B cell (primary cell): Measurements from ENCODE around the gene NOS1AP. TPM values are rescaled to one million over a fixed set of nuclear protein-coding genes. Genes with fewer than 3 reads are reported as not detected.

Experiments
- ATAC-seq: fragments of 200-7000 bp; cut with Tn5 transposase; one replicate; pipeline ENCODE4 v1.10.0; 2021; ENCODE audit warnings: low read depth, mild to moderate bottlenecking, moderate number of reproducible peaks, moderate library complexity
- CTCF ChIA-PET: fragments of 350-600 bp; sonication (Branson Sonifier 250); formaldehyde crosslinking; loops from one replicate; lab custom pipeline; 2021; ENCODE audit warnings: antibody characterized with exemption, inconsistent platforms; lab: Charles Lee
- POLR2A ChIA-PET: fragments of 350-600 bp; sonication (Branson Sonifier 250); formaldehyde crosslinking; loops from one replicate; lab custom pipeline; 2021; ENCODE audit warnings: antibody characterized with exemption; lab: Charles Lee
- DNase-seq: peaks from one replicate; pipeline ENCODE4 v3.0.0; 2013
- H2AFZ ChIP-seq: 2 replicates; pipeline ENCODE4 v1.6.1; 2012; ENCODE audit warnings: mild to moderate bottlenecking, low read depth, low read length; ENCODE audit not compliant: insufficient read depth, poor library complexity, severe bottlenecking
- H3K27ac ChIP-seq, 2 donors: 1 replicate in 1 of 2; 2 replicates in 1 of 2; pipeline ENCODE4 v1.5.1; 2012 to 2013; ENCODE audit warnings: low read length in 2 of 2, mild to moderate bottlenecking in 2 of 2, moderate library complexity in 1 of 2
- H3K27me3 ChIP-seq, 4 experiments: fragments of 200-600 bp in 1 of 4; sonication (generic) in 1 of 4; replicated peaks in 1 of 4; 1 replicate in 2 of 4; 2 replicates in 2 of 4; pipeline versions ENCODE4 v1.6.1 to v1.7.0; 2013 to 2016; ENCODE audit warnings: low read length in 3 of 4, mild to moderate bottlenecking in 2 of 4, mixed read lengths in 1 of 4, moderate library complexity in 1 of 4; ENCODE audit not compliant: insufficient read depth in 4 of 4, control insufficient read depth in 3 of 4; ENCODE audit errors: control extremely low read depth in 1 of 4
- H3K36me3 ChIP-seq, 2 experiments: replicated peaks in 1 of 2; 1 replicate in 1 of 2; 2 replicates in 1 of 2; pipeline versions ENCODE4 v1.6.1 to v1.7.1; 2013; ENCODE audit warnings: low read length in 1 of 2; ENCODE audit not compliant: insufficient read depth in 2 of 2, control insufficient read depth in 1 of 2; ENCODE audit errors: control extremely low read depth in 1 of 2, extremely low read depth in 1 of 2
- H3K4me1 ChIP-seq, 2 donors: fragments of 200-600 bp in 1 of 2; sonication (generic) in 1 of 2; 1 replicate in 1 of 2; 2 replicates in 1 of 2; pipeline versions ENCODE4 v1.5.1 to v1.6.1; 2013 to 2017; ENCODE audit warnings: low read length in 2 of 2; ENCODE audit not compliant: control insufficient read depth in 2 of 2, insufficient read depth in 2 of 2
- H3K4me2 ChIP-seq: replicated peaks from 2 replicates; pipeline ENCODE3; 2012; ENCODE audit warnings: mild to moderate bottlenecking, low read depth, low read length; ENCODE audit not compliant: poor library complexity, severe bottlenecking
- H3K4me3 ChIP-seq, 5 experiments: fragments of 200-600 bp in 1 of 5; sonication (generic) in 1 of 5; 1 replicate in 3 of 5; 2 replicates in 2 of 5; pipeline versions ENCODE4 v1.5.1 to v1.7.0; 2011 to 2016; ENCODE audit warnings: low read length in 4 of 5, mild to moderate bottlenecking in 4 of 5, low read depth in 2 of 5, control low read depth in 1 of 5, moderate library complexity in 1 of 5; ENCODE audit not compliant: insufficient read depth in 1 of 5; ENCODE audit errors: control extremely low read depth in 1 of 5, extremely low read depth in 1 of 5
- H3K79me2 ChIP-seq: fragments of 200-600 bp; sonication (generic); one replicate; pipeline ENCODE4 v1.6.0; 2016; ENCODE audit warnings: low read length; ENCODE audit not compliant: control insufficient read depth, insufficient read depth
- H3K9ac ChIP-seq: fragments of 200-600 bp; sonication (generic); 2 replicates; pipeline ENCODE4 v1.6.1; 2017; ENCODE audit warnings: mild to moderate bottlenecking, low read length, moderate library complexity
- H3K9me3 ChIP-seq, 3 donors: one replicate each; pipeline versions ENCODE4 v1.6.1 to v1.7.1; 2013; ENCODE audit warnings: low read length in 2 of 3; ENCODE audit not compliant: control insufficient read depth in 2 of 3, insufficient read depth in 1 of 3; ENCODE audit errors: control extremely low read depth in 1 of 3
- H4K20me1 ChIP-seq: 2 replicates; pipeline ENCODE4 v1.6.0; 2012; ENCODE audit warnings: mild to moderate bottlenecking, low read length; ENCODE audit not compliant: insufficient read depth, control insufficient read depth, poor library complexity, severe bottlenecking
- H3K27ac Mint-ChIP-seq: one replicate; pipeline ENCODE4 v1.8.0; 2021; ENCODE audit warnings: mixed read lengths
- H3K27me3 Mint-ChIP-seq: one replicate; pipeline ENCODE4 v1.8.0; 2021; ENCODE audit warnings: mixed read lengths
- H3K4me1 Mint-ChIP-seq: one replicate; pipeline ENCODE4 v1.8.0; 2021; ENCODE audit warnings: mixed read lengths
- H3K4me3 Mint-ChIP-seq: one replicate; pipeline ENCODE4 v1.8.0; 2021; ENCODE audit warnings: mixed read lengths
- H3K9me3 Mint-ChIP-seq: one replicate; pipeline ENCODE4 v1.8.0; 2022; ENCODE audit warnings: mixed read lengths; ENCODE audit not compliant: insufficient read depth
- EZH2 ChIP-seq: IDR thresholded peaks from 2 replicates; pipeline ENCODE4 v1.6.1; 2012; ENCODE audit warnings: borderline replicate concordance, low read depth, mild to moderate bottlenecking, moderate library complexity, low read length; ENCODE audit not compliant: insufficient read depth, poor library complexity, severe bottlenecking
- WGBS: methylation state at CpG from one replicate; pipeline ENCODE4 v1.1.5; 2013; ENCODE audit warnings: missing lambda C conversion rate; ENCODE audit not compliant: insufficient coverage; 5-methylcytosine and 5-hydroxymethylcytosine counted together
- intact Hi-C: fragments of 100-400 bp; cut with micrococcal nuclease; formaldehyde crosslinking; loops from one replicate; pipeline ENCODE4 v1.10.0; 2022
- polyA plus RNA-seq: library from polyadenylated mRNA; depleted of rRNA; stranded (reverse); fragments of >200 nt; gene quantifications from 2 replicates; pipeline ENCODE4 v1.2.3, GENCODE V29; 2012
- total RNA-seq, 2 donors: library from RNA; stranded (reverse); fragments of 120-200 nt in 1 of 2; gene quantifications; 1 replicate in 1 of 2; 2 replicates in 1 of 2; pipeline versions ENCODE4 v1.2.3 to v1.2.4, GENCODE V29; 2013 to 2022
- TF ChIP-seq, protein P1 (sequence below): fragments of 200-600 bp; IDR thresholded peaks from one replicate; pipeline ENCODE4 v1.8.0; 2022; ENCODE audit warnings: antibody characterized with exemption, mild to moderate bottlenecking

The NOS1AP gene
- total and polyA plus RNA-seq, 2 donors (not counting 1 experiment from before 2014, with no cell fraction given) = 0.32 TPM; not detected in 1

DNA sequence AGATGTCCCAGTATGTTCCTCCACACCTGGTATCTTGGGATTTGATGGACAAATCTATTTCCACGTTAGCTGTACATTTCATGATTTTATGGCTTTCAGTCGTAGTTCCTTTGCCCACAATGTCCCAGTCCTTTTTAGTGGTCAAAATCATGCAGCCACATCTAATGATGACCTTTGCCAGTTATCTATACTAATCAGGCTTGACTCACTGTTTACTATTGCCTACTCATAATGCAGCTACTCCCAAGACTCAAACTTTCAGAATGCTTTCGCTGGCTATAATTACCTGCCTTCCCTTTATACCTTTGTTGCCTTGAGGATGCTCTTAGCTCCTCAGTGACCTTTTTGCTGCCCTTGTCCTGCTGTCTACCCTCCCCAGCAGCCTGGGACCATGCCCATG is 6.4 kb downstream of the NOS1AP start:
- no peak overlapping the region for H3K9ac ChIP-seq
- Mint-ChIP-seq H3K9me3 (no peaks in the 10 kb centered on the region), H3K4me1 (peaks cover 3% of the 10 kb centered on the region), H3K4me3 (no peak overlapping the region), H3K27ac (no peak overlapping the region), H3K27me3 (peaks cover 69% of the 10 kb centered on the region)
- no peak overlapping the region for H3K4me3 ChIP-seq
- intact Hi-C loops = no loop called here
- H3K4me1 ChIP-seq = peaks cover 0 to under 1% of the 10 kb centered on the region in 2 donors
- H3K9me3 ChIP-seq = no peaks in the 10 kb centered on the region
- WGBS = 80% methylated on average over 3 of the region's 3 CpGs
- H3K4me2 ChIP-seq = no peak overlapping the region
- H3K27ac ChIP-seq = no peak overlapping the region
- POLR2A ChIA-PET = no interaction called here
- peaks cover 0 to 32% (median 15%) of the 10 kb centered on the region in 4 experiments for H3K27me3 ChIP-seq
- no peaks in the 10 kb centered on the region for H3K79me2 ChIP-seq
- H2AFZ ChIP-seq = no peak overlapping the region
- TF ChIP-seq EZH2 = no peak
- TF ChIP-seq, protein P1, sequence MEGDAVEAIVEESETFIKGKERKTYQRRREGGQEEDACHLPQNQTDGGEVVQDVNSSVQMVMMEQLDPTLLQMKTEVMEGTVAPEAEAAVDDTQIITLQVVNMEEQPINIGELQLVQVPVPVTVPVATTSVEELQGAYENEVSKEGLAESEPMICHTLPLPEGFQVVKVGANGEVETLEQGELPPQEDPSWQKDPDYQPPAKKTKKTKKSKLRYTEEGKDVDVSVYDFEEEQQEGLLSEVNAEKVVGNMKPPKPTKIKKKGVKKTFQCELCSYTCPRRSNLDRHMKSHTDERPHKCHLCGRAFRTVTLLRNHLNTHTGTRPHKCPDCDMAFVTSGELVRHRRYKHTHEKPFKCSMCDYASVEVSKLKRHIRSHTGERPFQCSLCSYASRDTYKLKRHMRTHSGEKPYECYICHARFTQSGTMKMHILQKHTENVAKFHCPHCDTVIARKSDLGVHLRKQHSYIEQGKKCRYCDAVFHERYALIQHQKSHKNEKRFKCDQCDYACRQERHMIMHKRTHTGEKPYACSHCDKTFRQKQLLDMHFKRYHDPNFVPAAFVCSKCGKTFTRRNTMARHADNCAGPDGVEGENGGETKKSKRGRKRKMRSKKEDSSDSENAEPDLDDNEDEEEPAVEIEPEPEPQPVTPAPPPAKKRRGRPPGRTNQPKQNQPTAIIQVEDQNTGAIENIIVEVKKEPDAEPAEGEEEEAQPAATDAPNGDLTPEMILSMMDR = no peak
- DNase-seq = no peak
- ATAC-seq = no peak
- no peaks in the 10 kb centered on the region for H3K36me3 ChIP-seq
- CTCF ChIA-PET = no interaction called here
- H4K20me1 ChIP-seq = no peaks in the 10 kb centered on the region

GRCh38 chr1:162077648-162078299 is 8.3 kb downstream of the NOS1AP start:
- Histone ChIP-seq H3K9me3 (no peaks in the 10 kb centered on the region), H4K20me1 (no peaks in the 10 kb centered on the region), H3K36me3 (no peaks in the 10 kb centered on the region), H3K9ac (no peak overlapping the region), H3K27ac (no peak overlapping the region), H3K4me2 (no peak overlapping the region), H3K4me3 (no peak overlapping the region), H2AFZ (no peak overlapping the region), H3K79me2 (no peaks in the 10 kb centered on the region), H3K4me1 (no peaks in the 10 kb centered on the region), H3K27me3 (peaks cover 0 to 21% (median 2%) of the 10 kb centered on the region in 4 experiments)
- Mint-ChIP-seq H3K4me3 (no peak overlapping the region), H3K4me1 (no peaks in the 10 kb centered on the region), H3K9me3 (no peaks in the 10 kb centered on the region), H3K27me3 (peaks cover 57% of the 10 kb centered on the region), H3K27ac (no peak overlapping the region)
- intact Hi-C loops = no loop called here
- DNase-seq (no peak), ATAC-seq (no peak)
- CTCF ChIA-PET = no interaction called here
- TF ChIP-seq EZH2 = no peak
- TF ChIP-seq, protein P1 = no peak
- POLR2A ChIA-PET = no interaction called here
- 92% methylated on average over 1 of the region's 1 CpG for WGBS
